Measurements from ENCODE around the gene MIS18BP1.

The MIS18BP1 gene

DNA sequence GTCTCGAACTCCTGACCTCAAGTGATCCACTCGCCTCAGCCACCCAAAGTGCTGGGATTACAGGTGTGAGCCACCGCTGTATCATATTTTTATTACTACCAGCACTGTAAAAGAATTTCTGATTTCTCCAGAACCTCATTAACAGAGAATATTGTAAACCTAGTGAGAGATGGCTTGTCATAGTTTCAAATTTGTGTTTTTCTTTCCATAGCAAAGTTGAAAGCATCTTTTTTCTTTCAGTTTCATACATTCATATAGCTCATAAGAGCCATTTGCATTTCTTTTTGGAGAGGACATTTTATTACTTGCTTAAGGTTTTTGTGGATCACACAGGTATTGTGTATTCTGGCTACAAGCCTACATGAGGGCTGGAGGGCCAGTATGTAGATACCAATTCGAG lies 58.0 kb downstream of the MIS18BP1 start:
- H3K4me3 ChIP-seq (ENCODE audit: low read length), result no peak overlapping the region
- no peak for TF ChIP-seq CTCF (conservative IDR thresholded peaks at IDR 0.05; ENCODE audit: low read depth, low read length)
- no peak for DNase-seq (ENCODE audit: low read depth)

DNA sequence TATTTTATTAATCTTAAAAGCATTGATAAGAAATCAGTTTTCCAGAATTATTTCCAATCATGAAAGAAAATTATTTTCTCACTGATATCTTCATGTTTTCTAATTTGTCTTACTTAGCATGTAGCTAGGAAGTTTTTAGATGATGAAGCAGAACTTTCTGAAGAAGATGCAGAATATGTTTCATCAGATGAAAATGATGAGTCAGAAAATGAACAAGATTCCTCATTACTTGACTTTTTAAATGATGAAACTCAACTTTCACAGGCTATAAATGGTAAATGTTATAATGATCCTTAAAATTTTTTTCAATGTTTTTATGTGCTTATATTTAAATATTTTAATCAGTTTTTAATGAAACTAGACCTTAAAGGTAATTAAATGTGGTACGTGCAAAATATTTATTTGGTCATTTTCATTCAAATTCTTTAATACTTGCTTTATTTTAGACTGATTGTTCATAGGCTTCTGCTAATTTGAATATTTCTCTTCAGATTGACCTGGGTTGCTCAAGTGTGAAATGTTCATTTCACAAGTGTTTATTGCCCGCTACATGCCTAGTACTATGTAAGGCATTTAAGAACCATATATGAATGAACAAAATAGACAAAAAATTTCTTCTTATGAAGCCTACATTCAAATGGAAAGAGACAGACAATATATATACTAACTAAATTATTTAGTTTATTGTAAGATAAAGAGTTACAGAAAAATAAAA lies 67.7 kb downstream of the MIS18BP1 start:
- no peak for TF ChIP-seq CTCF (conservative IDR thresholded peaks at IDR 0.05; ENCODE audit: low read depth, low read length)
- no peak overlapping the region for H3K4me3 ChIP-seq (ENCODE audit: low read length)
- DNase-seq (ENCODE audit: low read depth), result no peak

- no peak for DNase-seq (ENCODE audit: low read depth)
- no peak for TF ChIP-seq CTCF (conservative IDR thresholded peaks at IDR 0.05; ENCODE audit: low read depth, low read length)
These were observed 71.2 kb downstream of the MIS18BP1 start for GRCh38 chr14:45181806-45182205.

DNA sequence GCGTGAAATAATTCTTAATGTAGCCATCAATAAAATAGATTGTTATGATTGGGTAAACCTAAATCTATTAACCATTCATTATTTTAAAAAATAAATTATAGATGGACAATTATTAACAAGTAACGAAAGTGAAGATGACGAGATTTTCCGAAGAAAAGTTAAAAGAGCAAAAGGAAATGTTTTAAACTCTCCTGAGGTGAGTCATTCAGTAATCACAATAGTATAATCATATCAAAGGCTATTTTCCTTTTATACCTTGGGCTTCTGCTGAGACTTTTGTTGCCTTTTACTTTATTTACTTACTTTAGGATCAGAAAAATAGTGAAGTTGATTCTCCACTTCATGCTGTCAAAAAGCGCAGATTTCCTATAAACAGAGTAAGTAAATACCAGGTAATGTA lies 71.7 kb downstream of the MIS18BP1 start:
- no peak overlapping the region for H3K4me3 ChIP-seq (ENCODE audit: low read length)

More at GRCh38 chr14:45181806-45182205, 71.2 kb downstream of the MIS18BP1 start:
- no peak overlapping the region for H3K4me3 ChIP-seq (ENCODE audit: low read length)

GRCh38 chr14:45177076-45177475 lies 75.9 kb downstream of the MIS18BP1 start:
- H3K4me3 ChIP-seq (ENCODE audit: low read length), result no peak overlapping the region
- DNase-seq (ENCODE audit: low read depth), result no peak
- TF ChIP-seq CTCF (conservative IDR thresholded peaks at IDR 0.05; ENCODE audit: low read depth, low read length), result no peak

More for the DNA sequence above, 71.7 kb downstream of the MIS18BP1 start:
- no peak for TF ChIP-seq CTCF (conservative IDR thresholded peaks at IDR 0.05; ENCODE audit: low read depth, low read length)
- no peak for DNase-seq (ENCODE audit: low read depth)

- DNase-seq (ENCODE audit: low read depth), result no peak
- no peak for TF ChIP-seq CTCF (conservative IDR thresholded peaks at IDR 0.05; ENCODE audit: low read depth, low read length)
- H3K4me3 ChIP-seq (ENCODE audit: low read length), result no peak overlapping the region
These were observed 83.1 kb downstream of the MIS18BP1 start for GRCh38 chr14:45169906-45170305.

GRCh38 chr14:45156067-45156466 lies 96.9 kb downstream of the MIS18BP1 start:
- DNase-seq (ENCODE audit: low read depth), result no peak
- no peak for TF ChIP-seq CTCF (conservative IDR thresholded peaks at IDR 0.05; ENCODE audit: low read depth, low read length)
- H3K4me3 ChIP-seq (ENCODE audit: low read length), result no peak overlapping the region

Data from retinal pigment epithelial cell (primary cell).